Measurements from ENCODE around the gene PTPRT. TPM values are rescaled to one million over a fixed set of nuclear protein-coding genes. Genes with fewer than 3 reads are reported as not detected.

PTPRT gene
- total and polyA plus RNA-seq, 4 donors, result 0.14 to 2.8 (median 0.40) TPM

GRCh38 chr20:43161716-43162115, 28.0 kb downstream of the PTPRT start:
- Histone ChIP-seq H3K4me3 (ENCODE audit: low read depth in 1 of 3, low read length in 3 of 3) (no peak overlapping the region), H3K27ac (ENCODE audit: low read depth in 1 of 2, low read length in 2 of 2) (no peak overlapping the region), H3K9ac (ENCODE audit: low read depth in 1 of 2, low read length in 2 of 2) (no peak overlapping the region), H3K36me3 (ENCODE audit: control insufficient read depth in 4 of 4, insufficient read depth in 3 of 4, low read depth in 1 of 4, low read length in 3 of 4) (no peaks in the 10 kb centered on the region), H3K27me3 (ENCODE audit: control insufficient read depth in 4 of 4, insufficient read depth in 4 of 4, low read length in 3 of 4) (no peaks in the 10 kb centered on the region), H3K9me3 (ENCODE audit: control insufficient read depth in 4 of 4, low read length in 3 of 4) (no peaks in the 10 kb centered on the region), H3K4me1 (ENCODE audit: control insufficient read depth in 4 of 4, insufficient read depth in 4 of 4, low read length in 3 of 4) (no peaks in the 10 kb centered on the region)
- DNase-seq (ENCODE audit: low spot score), result no peak
- 71% methylated on average over 6 of the region's 6 CpGs for WGBS
- no peak for TF ChIP-seq GABPA (IDR thresholded peaks at IDR 0.05 in 1 of 2, conservative IDR thresholded peaks at IDR 0.05 in 1 of 2)
- no peak for TF ChIP-seq JUND (IDR thresholded peaks at IDR 0.05)
- no peak for TF ChIP-seq HNF4A (conservative IDR thresholded peaks at IDR 0.05)
- TF ChIP-seq, protein P1, sequence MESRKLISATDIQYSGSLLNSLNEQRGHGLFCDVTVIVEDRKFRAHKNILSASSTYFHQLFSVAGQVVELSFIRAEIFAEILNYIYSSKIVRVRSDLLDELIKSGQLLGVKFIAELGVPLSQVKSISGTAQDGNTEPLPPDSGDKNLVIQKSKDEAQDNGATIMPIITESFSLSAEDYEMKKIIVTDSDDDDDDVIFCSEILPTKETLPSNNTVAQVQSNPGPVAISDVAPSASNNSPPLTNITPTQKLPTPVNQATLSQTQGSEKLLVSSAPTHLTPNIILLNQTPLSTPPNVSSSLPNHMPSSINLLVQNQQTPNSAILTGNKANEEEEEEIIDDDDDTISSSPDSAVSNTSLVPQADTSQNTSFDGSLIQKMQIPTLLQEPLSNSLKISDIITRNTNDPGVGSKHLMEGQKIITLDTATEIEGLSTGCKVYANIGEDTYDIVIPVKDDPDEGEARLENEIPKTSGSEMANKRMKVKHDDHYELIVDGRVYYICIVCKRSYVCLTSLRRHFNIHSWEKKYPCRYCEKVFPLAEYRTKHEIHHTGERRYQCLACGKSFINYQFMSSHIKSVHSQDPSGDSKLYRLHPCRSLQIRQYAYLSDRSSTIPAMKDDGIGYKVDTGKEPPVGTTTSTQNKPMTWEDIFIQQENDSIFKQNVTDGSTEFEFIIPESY (IDR thresholded peaks at IDR 0.05), result no peak
- TF ChIP-seq TAF1 (conservative IDR thresholded peaks at IDR 0.05), result no peak
- no peak for TF ChIP-seq HNF4G (IDR thresholded peaks at IDR 0.05)
- no peak for TF ChIP-seq YY1 (IDR thresholded peaks at IDR 0.05)
- no peak for TF ChIP-seq SP1 (IDR thresholded peaks at IDR 0.05)
- TF ChIP-seq FOXA1 (IDR thresholded peaks at IDR 0.05), result no peak
- no peak for TF ChIP-seq REST (IDR thresholded peaks at IDR 0.05)

DNA sequence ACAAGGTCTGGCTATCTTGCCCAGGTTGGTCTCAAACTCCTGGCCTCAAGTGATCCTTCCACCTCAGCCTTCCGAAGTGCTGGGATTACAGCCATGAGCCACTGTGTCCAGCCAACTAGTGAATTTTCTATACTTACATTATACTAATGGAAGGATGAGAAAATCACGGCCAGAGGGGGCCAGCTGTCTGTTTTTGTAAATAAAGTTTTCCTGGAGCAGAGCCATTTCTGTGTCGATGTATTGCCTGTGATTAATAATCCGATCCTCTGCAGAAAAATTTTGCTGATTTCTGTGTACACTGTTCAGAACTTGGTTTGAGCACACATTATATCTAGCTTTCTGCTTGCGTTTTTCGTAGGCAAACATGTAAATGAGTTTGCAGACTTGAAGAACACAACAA, 28.8 kb downstream of the PTPRT start:
- no peaks in the 10 kb centered on the region for H3K9me3 ChIP-seq (ENCODE audit: control insufficient read depth in 4 of 4, low read length in 3 of 4)
- no peaks in the 10 kb centered on the region for H3K4me1 ChIP-seq (ENCODE audit: control insufficient read depth in 4 of 4, insufficient read depth in 4 of 4, low read length in 3 of 4)
- TF ChIP-seq MAX (IDR thresholded peaks at IDR 0.05), result no peak
- TF ChIP-seq, protein P1 (IDR thresholded peaks at IDR 0.05), result no peak
- TF ChIP-seq ATF3 (IDR thresholded peaks at IDR 0.05), result no peak
- TF ChIP-seq FOXA1 (IDR thresholded peaks at IDR 0.05), result no peak
- TF ChIP-seq TAF1 (conservative IDR thresholded peaks at IDR 0.05), result no peak
- no peak for TF ChIP-seq EGR1 (IDR thresholded peaks at IDR 0.05; ENCODE audit: low read depth in 2 of 2)
- no peak for TF ChIP-seq SP1 (IDR thresholded peaks at IDR 0.05)
- no peak for TF ChIP-seq CTCF (IDR thresholded peaks at IDR 0.05; ENCODE audit: low read depth, low read length, missing input control)
- no peak for TF ChIP-seq FOXA2 (IDR thresholded peaks at IDR 0.05)
- no peak for TF ChIP-seq YY1 (IDR thresholded peaks at IDR 0.05)
- no peak for TF ChIP-seq REST (IDR thresholded peaks at IDR 0.05)
- TF ChIP-seq RAD21 (IDR thresholded peaks at IDR 0.05), result no peak
- TF ChIP-seq NR2F2 (IDR thresholded peaks at IDR 0.05), result no peak
- TF ChIP-seq RXRA (IDR thresholded peaks at IDR 0.05), result no peak
- no peak for TF ChIP-seq JUND (IDR thresholded peaks at IDR 0.05)
- no peak for TF ChIP-seq HNF4G (IDR thresholded peaks at IDR 0.05)
- no peak overlapping the region for H3K4me3 ChIP-seq (ENCODE audit: low read depth in 1 of 3, low read length in 3 of 3)
- H3K27me3 ChIP-seq (ENCODE audit: control insufficient read depth in 4 of 4, insufficient read depth in 4 of 4, low read length in 3 of 4), result no peaks in the 10 kb centered on the region
- H3K36me3 ChIP-seq (ENCODE audit: control insufficient read depth in 4 of 4, insufficient read depth in 3 of 4, low read depth in 1 of 4, low read length in 3 of 4), result no peaks in the 10 kb centered on the region
- WGBS, result 78% methylated on average over 6 of the region's 6 CpGs
- no peak overlapping the region for H3K27ac ChIP-seq (ENCODE audit: low read depth in 1 of 2, low read length in 2 of 2)
- H3K9ac ChIP-seq (ENCODE audit: low read depth in 1 of 2, low read length in 2 of 2), result no peak overlapping the region
- DNase-seq (ENCODE audit: low spot score), result no peak

Data from liver (tissue), 9 donors.